GM12878 (cell line): ENCODE data around the gene HSPB8. TPM values are rescaled to one million over a fixed set of nuclear protein-coding genes. Genes with fewer than 3 reads are reported as not detected.

Experiments used
- ATAC-seq: fragments of 200-7000 bp; cut with Tn5 transposase; 3 replicates; pipeline ENCODE4 v1.9.1; 2020; ENCODE audit warnings: mild to moderate bottlenecking, moderate library complexity
- BruUV-seq: library from RNA; stranded (reverse); fragments of 400-500 nt; replicated peaks from 2 replicates; lab custom pipeline; 2021; lab: Mats Ljungman, UMichigan
- CTCF ChIA-PET: fragments of 300-600 bp; sonication (Branson Sonifier 250); formaldehyde crosslinking; extraction: SDS; loops from one replicate; lab custom pipeline; 2021; ENCODE audit warnings: inconsistent platforms; lab: Yijun Ruan, JAX
- POLR2A ChIA-PET: fragments of 350-600 bp; formaldehyde crosslinking; extraction: SDS; loops from one replicate; lab custom pipeline; 2021; ENCODE audit warnings: inconsistent platforms; lab: Charles Lee
- RAD21 ChIA-PET: fragments of 300-600 bp; sonication (Branson Sonifier 250); formaldehyde crosslinking; loops from one replicate; lab custom pipeline; 2023; ENCODE audit warnings: antibody characterized with exemption; ENCODE audit not compliant: unreplicated experiment; lab: Charles Lee
- SMC1A ChIA-PET: fragments of 300-600 bp; sonication (Branson Sonifier 250); formaldehyde crosslinking; loops from one replicate; lab custom pipeline; 2023; ENCODE audit not compliant: unreplicated experiment, uncharacterized antibody; lab: Charles Lee
- DNase-seq: peaks from one replicate; pipeline ENCODE4 v3.0.0-alpha.2; 2011; ENCODE audit warnings: low read depth, low spot score
- FAIRE-seq: peaks from 3 replicates; lab custom pipeline; 2011; peaks lifted over from hg19 to GRCh38; lab: Jason Lieb, UNC
- H2AFZ ChIP-seq: 2 replicates; pipeline ENCODE4 v1.6.0; 2011; ENCODE audit warnings: low read depth, low read length, control low read depth; ENCODE audit not compliant: control insufficient read depth
- H3K27ac ChIP-seq: 2 replicates; pipeline ENCODE4 v1.5.1; 2011; ENCODE audit warnings: control low read depth; ENCODE audit not compliant: control insufficient read depth, insufficient read depth
- H3K27me3 ChIP-seq, 2 experiments: replicated peaks in 1 of 2; 2 replicates each; pipeline versions ENCODE4 v1.6.0 to v1.6.1; 2011; ENCODE audit warnings: low read length in 1 of 2; ENCODE audit not compliant: control insufficient read depth in 2 of 2, insufficient read depth in 2 of 2
- H3K36me3 ChIP-seq, 2 experiments: 2 replicates each; pipeline ENCODE4 v1.5.1; 2011; ENCODE audit warnings: low read length in 1 of 2; ENCODE audit not compliant: control insufficient read depth in 2 of 2, insufficient read depth in 2 of 2
- H3K4me1 ChIP-seq: 2 replicates; pipeline ENCODE4 v1.6.1; 2011; ENCODE audit warnings: mild to moderate bottlenecking, low read length, moderate library complexity, mixed read lengths; ENCODE audit not compliant: control insufficient read depth, insufficient read depth
- H3K4me2 ChIP-seq: 2 replicates; pipeline ENCODE4 v1.6.0; 2011; ENCODE audit warnings: control low read depth; ENCODE audit not compliant: control insufficient read depth, insufficient read depth
- H3K4me3 ChIP-seq: fragments of 200-600 bp; sonication (generic); 2 replicates; pipeline ENCODE4 v1.5.1; 2016
- H3K79me2 ChIP-seq: 2 replicates; pipeline ENCODE4 v1.6.0; 2011; ENCODE audit warnings: low read length; ENCODE audit not compliant: control insufficient read depth, insufficient read depth
- H3K9ac ChIP-seq: 2 replicates; pipeline ENCODE4 v1.8.0; 2011; ENCODE audit warnings: low read length, control low read depth, mixed read lengths; ENCODE audit not compliant: control insufficient read depth, insufficient read depth
- H3K9me3 ChIP-seq: replicated peaks from 3 replicates; pipeline ENCODE4 v1.5.1; 2011; ENCODE audit warnings: mild to moderate bottlenecking, low read length; ENCODE audit not compliant: control insufficient read depth, insufficient read depth
- H4K20me1 ChIP-seq: 2 replicates; pipeline ENCODE4 v1.6.0; 2011; ENCODE audit not compliant: control insufficient read depth, insufficient read depth
- ASH2L ChIP-seq: fragments of 300-600, 200-600 bp; sonication (generic); IDR thresholded peaks from 2 replicates; pipeline ENCODE4 v1.6.1; 2017; ENCODE audit warnings: low read depth, mild to moderate bottlenecking, borderline replicate concordance
- ATF3 ChIP-seq: IDR thresholded peaks from 2 replicates; pipeline ENCODE4 v1.6.1; 2011; ENCODE audit warnings: low read depth, mild to moderate bottlenecking, low read length, moderate library complexity, borderline replicate concordance; ENCODE audit errors: extremely low read depth
- HCFC1 ChIP-seq: fragments of 150-350 bp; IDR thresholded peaks from 2 replicates; pipeline ENCODE4 v1.6.1; 2014; ENCODE audit warnings: low read length
- HDGF ChIP-seq: fragments of 450-650 bp; IDR thresholded peaks from 2 replicates; pipeline ENCODE4 v1.6.1; 2016; ENCODE audit warnings: antibody characterized with exemption
- HSF1 ChIP-seq: fragments of 150-350 bp; IDR thresholded peaks from 2 replicates; pipeline ENCODE4 v1.6.1; 2014; ENCODE audit warnings: mild to moderate bottlenecking, low read depth, low read length
- IRF3 ChIP-seq: fragments of 450-650 bp; IDR thresholded peaks from 2 replicates; pipeline ENCODE4 v1.6.1; 2014; ENCODE audit warnings: mild to moderate bottlenecking
- JUNB ChIP-seq: IDR thresholded peaks from 2 replicates; pipeline ENCODE4 v1.6.1; 2016; ENCODE audit warnings: antibody characterized with exemption, mild to moderate bottlenecking
- LARP7 ChIP-seq: fragments of 450-650 bp; IDR thresholded peaks from 2 replicates; pipeline ENCODE4 v1.6.1; 2017; ENCODE audit warnings: mild to moderate bottlenecking
- MTA3 ChIP-seq: IDR thresholded peaks from 2 replicates; pipeline ENCODE4 v1.6.1; 2012; ENCODE audit warnings: low read length, inconsistent platforms, borderline replicate concordance
- MXI1 ChIP-seq: fragments of 150-350 bp; IDR thresholded peaks from 2 replicates; pipeline ENCODE4 v1.6.1; 2011; ENCODE audit warnings: low read depth, mild to moderate bottlenecking, inconsistent platforms, low read length, improper control_type of control experiment
- NR2C2 ChIP-seq: IDR thresholded peaks from 2 replicates; pipeline ENCODE4 v1.6.1; 2011; ENCODE audit warnings: borderline replicate concordance, low read depth; ENCODE audit not compliant: control insufficient read depth, insufficient read length
- POLR2AphosphoS2 ChIP-seq: IDR thresholded peaks from 2 replicates; pipeline ENCODE4 v1.6.1; 2011; ENCODE audit warnings: low read depth, mild to moderate bottlenecking, low read length, improper control_type of control experiment, moderate library complexity
- RB1 ChIP-seq: fragments of 450-650 bp; formaldehyde crosslinking; IDR thresholded peaks from 2 replicates; pipeline ENCODE4 v1.6.1; 2017; ENCODE audit warnings: mild to moderate bottlenecking, borderline replicate concordance
- RUNX3 ChIP-seq: IDR thresholded peaks from 2 replicates; pipeline ENCODE4 v1.6.1; 2012; ENCODE audit warnings: low read length, inconsistent platforms
- SMARCA5 ChIP-seq: fragments of 450-650 bp; IDR thresholded peaks from 2 replicates; pipeline ENCODE4 v1.6.1; 2017; ENCODE audit warnings: mild to moderate bottlenecking
- SREBF2 ChIP-seq: IDR thresholded peaks from 2 replicates; pipeline ENCODE4 v1.6.1; 2012; ENCODE audit warnings: mild to moderate bottlenecking, low read length
- TAF1 ChIP-seq: IDR thresholded peaks from 2 replicates; pipeline ENCODE4 v1.6.1; 2011; ENCODE audit warnings: mild to moderate bottlenecking, low read depth, low read length, borderline replicate concordance
- TCF7 ChIP-seq: IDR thresholded peaks from 2 replicates; pipeline ENCODE4 v1.6.1; 2014; ENCODE audit warnings: antibody characterized with exemption, borderline replicate concordance
- ZNF384 ChIP-seq: IDR thresholded peaks from 2 replicates; pipeline ENCODE4 v1.6.1; 2012; ENCODE audit warnings: low read depth, mild to moderate bottlenecking, low read length, improper control_type of control experiment, borderline replicate concordance
- ZSCAN29 ChIP-seq: fragments of 450-650 bp; IDR thresholded peaks from 2 replicates; pipeline ENCODE4 v1.6.1; 2017; ENCODE audit warnings: mild to moderate bottlenecking, moderate library complexity
- WGBS: methylation state at CpG from one replicate; pipeline ENCODE4 v1.1.6; 2016; ENCODE audit warnings: low lambda C conversion rate; ENCODE audit not compliant: insufficient replicate concordance, insufficient coverage; ENCODE audit errors: missing lambda C conversion rate; 5-methylcytosine and 5-hydroxymethylcytosine counted together
- in situ Hi-C: fragments of 300-500 bp; cut with MboI; formaldehyde crosslinking; loops from 9 replicates; pipeline ENCODE4 v1.14.3; 2018; ENCODE audit warnings: mixed read lengths
- intact Hi-C: fragments of 100-400 bp; cut with micrococcal nuclease; formaldehyde crosslinking; loops from one replicate; pipeline ENCODE4 v1.14.2; 2022; ENCODE audit not compliant: unreplicated experiment
- polyA plus RNA-seq, 11 experiments: library from polyadenylated mRNA; depleted of rRNA in 4 of 11; unstranded in 6 of 11; stranded (reverse) in 5 of 11; fragments of >200 nt; fragmentation: Nextera tagmentation in 4 of 11; fragmentation: Illumina TruSeq in 1 of 11; extraction: Ambion mirVana in 4 of 11; extraction: Trizol in 1 of 11; gene quantifications; 1 replicate in 1 of 11; 2 replicates in 10 of 11; pipeline versions ENCODE4 v1.2.1 to v1.2.3, GENCODE V29; 2011 to 2016; ENCODE audit warnings: inconsistent platforms in 2 of 11, missing spikeins in 2 of 11, low read depth in 1 of 11
- total RNA-seq, 4 experiments: library from RNA; depleted of rRNA in 3 of 4; stranded (reverse); fragments of >200 nt in 3 of 4; fragmentation: Illumina TruSeq in 1 of 4; extraction: Trizol in 1 of 4; gene quantifications; 2 replicates each; pipeline versions ENCODE4 v1.2.1 to v1.2.3, GENCODE V29; 2013 to 2021
- TF ChIP-seq, protein P1 (sequence below): IDR thresholded peaks from 2 replicates; pipeline ENCODE4 v1.6.1; 2011; ENCODE audit warnings: borderline replicate concordance, low read depth, mild to moderate bottlenecking, moderate library complexity, mixed read lengths, low read length; ENCODE audit not compliant: insufficient read depth; ENCODE audit errors: extremely low read length

Gene HSPB8
- total and polyA plus RNA-seq, 10 of the 15 experiments (the other 5 are each of a cell fraction or from before 2014, with no cell fraction given), result 0.10 TPM; not detected in 9

DNA sequence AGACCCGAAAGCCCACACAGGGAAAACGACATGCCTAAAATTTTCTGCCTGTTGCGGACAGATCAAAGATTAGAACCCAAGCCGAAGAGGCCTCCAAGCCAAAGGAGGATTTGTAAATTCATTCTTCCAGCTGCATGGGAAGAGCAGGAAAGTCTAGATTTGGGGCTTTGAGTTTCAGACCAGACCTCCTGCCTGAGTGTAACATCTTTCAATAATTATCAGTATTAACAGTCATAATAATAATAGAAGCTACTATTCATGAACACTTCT, 1.7 kb upstream of the HSPB8 start (continued):
- TF ChIP-seq ATF3 (no peak), HSF1 (no peak), MTA3 (no peak), RUNX3 (no peak), JUNB (no peak), SMARCA5 (no peak)

DNA sequence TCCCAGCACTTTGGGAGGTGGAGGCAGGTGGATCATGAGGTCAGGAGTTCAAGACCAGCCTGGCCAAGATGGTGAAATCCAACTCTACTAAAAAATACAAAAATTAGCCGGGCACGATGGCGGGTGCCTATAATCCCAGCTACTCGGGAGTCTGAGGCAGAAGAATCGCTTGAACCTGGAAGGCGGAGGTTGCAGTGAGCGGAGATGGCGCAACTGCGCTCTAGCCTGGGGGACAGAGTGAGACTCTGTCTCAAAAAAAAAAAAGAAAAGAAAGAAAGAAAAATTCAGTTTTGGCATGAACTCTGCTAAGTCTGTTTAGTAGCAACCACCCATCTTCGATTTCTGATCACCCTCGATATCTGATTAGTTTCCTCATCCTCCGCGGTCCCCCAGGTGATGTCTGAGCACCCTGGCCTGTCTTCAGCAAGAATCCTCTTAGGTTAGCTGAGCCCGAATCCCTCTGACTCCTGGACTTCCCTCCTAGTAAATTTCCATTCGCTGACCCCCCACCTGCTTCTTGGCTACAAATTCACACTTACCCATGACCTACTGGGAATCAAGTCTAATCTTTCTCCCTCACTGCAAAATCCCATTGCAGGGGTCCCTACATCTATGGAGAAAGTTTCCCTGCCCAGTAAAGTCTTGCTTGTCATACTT, 879 bp upstream of the HSPB8 start:
- no peaks in the 10 kb centered on the region for H4K20me1 ChIP-seq
- TF ChIP-seq SREBF2, result no peak
- no peak for TF ChIP-seq HCFC1
- no peak for TF ChIP-seq ASH2L
- no peak for TF ChIP-seq IRF3
- TF ChIP-seq ZNF384, result no peak
- TF ChIP-seq NR2C2, result no peak
- TF ChIP-seq LARP7, result no peak
- no peak for TF ChIP-seq HDGF
- TF ChIP-seq MXI1, result no peak
- TF ChIP-seq, protein P1, sequence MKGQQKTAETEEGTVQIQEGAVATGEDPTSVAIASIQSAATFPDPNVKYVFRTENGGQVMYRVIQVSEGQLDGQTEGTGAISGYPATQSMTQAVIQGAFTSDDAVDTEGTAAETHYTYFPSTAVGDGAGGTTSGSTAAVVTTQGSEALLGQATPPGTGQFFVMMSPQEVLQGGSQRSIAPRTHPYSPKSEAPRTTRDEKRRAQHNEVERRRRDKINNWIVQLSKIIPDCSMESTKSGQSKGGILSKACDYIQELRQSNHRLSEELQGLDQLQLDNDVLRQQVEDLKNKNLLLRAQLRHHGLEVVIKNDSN, result no peak
- TF ChIP-seq RB1, result no peak
- TF ChIP-seq TCF7, result no peak
- no peak for TF ChIP-seq ZSCAN29
- no peak for TF ChIP-seq POLR2AphosphoS2
- TF ChIP-seq ATF3, result no peak
- no peak for TF ChIP-seq TAF1

More for the DNA sequence above, 879 bp upstream of the HSPB8 start:
- intact Hi-C loops (no loop called here), in situ Hi-C loops (no loop called here)
- ChIA-PET POLR2A (no interaction called here), CTCF (no interaction called here), SMC1A (no interaction called here), RAD21 (no interaction called here)
- H3K27ac ChIP-seq, result no peak overlapping the region
- H3K4me2 ChIP-seq, result no peak overlapping the region
- no peak for FAIRE-seq
- no peak overlapping the region for H2AFZ ChIP-seq
- no TSS peak for BruUV-seq
- no peaks in the 10 kb centered on the region for H3K9me3 ChIP-seq
- H3K36me3 ChIP-seq, result no peaks in the 10 kb centered on the region
- H3K79me2 ChIP-seq, result no peaks in the 10 kb centered on the region
- no peak for ATAC-seq
- 48% methylated on average over 13 of the region's 15 CpGs for WGBS
- H3K4me3 ChIP-seq, result no peak overlapping the region
- DNase-seq, result no peak
- peaks cover 0 to 3% of the 10 kb centered on the region in 2 experiments; a peak in 1 of 4 replicates for H3K27me3 ChIP-seq
- no peak overlapping the region for H3K9ac ChIP-seq
- no peaks in the 10 kb centered on the region for H3K4me1 ChIP-seq
